Colon (tissue), 2 donors: ENCODE results near the gene STAT5B.
"Not testable (repeated sequence)": the region's sequence is repeated elsewhere in the genome, so short reads cannot be mapped to it uniquely, and the experiment has no call there.

Experiments used
- FAIRE-seq: peaks from 2 replicates; lab custom pipeline; 2012; peaks lifted over from hg19 to GRCh38; lab: Jason Lieb, UNC
- donor health status: control.
- donor health status: control.

Gene STAT5B

DNA sequence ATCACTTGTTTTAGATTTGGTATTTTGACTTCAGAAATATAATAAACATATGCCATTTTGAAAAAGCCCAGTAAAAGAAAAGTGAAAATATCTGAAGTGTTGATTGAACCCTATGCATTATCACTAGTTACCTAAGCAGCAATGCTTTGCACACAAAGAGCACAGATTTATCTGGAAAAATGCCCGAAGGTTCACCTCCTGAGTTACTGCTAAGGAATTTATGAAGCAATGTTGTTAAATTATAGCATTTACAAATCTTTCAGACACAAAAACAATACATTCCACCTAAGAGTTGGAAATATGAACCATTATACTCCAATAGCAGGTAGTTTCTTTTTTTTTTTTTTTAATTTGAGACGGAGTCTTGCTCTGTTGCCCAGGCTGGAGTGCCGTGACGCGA is 43.0 kb downstream of the STAT5B start:
- no peak for FAIRE-seq

DNA sequence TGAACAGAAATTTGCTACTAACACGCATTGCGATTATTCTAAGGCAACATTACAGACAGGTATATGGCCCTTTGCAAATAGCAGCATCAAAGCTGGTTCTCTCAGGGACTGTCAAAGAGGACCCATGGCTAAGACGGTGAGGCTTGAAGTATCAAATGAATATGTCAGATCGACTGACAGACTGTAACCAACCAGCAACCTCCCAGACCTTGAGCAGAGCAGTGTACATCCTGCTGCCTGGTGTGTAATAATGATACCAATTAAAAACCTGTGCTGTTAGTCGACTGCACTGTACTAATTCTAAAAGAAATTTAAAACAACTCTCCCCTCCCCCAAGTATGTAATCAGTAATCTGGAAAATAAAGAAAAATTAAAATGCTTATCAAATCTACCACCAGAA is 46.0 kb downstream of the STAT5B start:
- no peak for FAIRE-seq

- no peak for FAIRE-seq
Observed at GRCh38 chr17:42227849-42228700, 48.1 kb downstream of the STAT5B start.

GRCh38 chr17:42225646-42226045 is 50.5 kb downstream of the STAT5B start:
- no peak for FAIRE-seq

- FAIRE-seq: no peak
Observed at GRCh38 chr17:42224651-42225050, 51.5 kb downstream of the STAT5B start.

- FAIRE-seq: no peak
Observed at GRCh38 chr17:42221886-42222745, 54.1 kb downstream of the STAT5B start.

DNA sequence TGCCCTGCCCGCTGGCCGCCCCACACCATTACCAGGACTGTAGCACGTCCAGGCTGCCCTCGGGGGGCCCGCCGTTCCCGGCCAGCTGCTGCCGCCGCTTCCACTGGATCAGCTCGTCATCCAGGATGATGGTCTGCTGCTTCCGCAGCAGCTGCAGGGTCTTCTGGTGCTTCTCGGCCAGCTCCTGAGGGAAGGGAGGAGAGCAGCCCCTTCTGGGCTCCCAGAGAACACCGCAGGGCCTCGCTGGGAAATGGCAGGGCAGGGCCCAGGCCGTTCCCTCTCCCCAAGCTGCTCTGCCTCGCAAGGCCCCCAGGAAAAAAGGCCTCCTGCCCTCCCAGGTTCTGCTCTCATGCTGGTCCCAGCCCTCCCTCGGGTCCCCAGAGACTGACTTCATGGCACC is 56.9 kb downstream of the STAT5B start:
- not testable (repeated sequence) for FAIRE-seq

- FAIRE-seq: no peak
Observed at GRCh38 chr17:42214156-42214555, 62.0 kb downstream of the STAT5B start.

DNA sequence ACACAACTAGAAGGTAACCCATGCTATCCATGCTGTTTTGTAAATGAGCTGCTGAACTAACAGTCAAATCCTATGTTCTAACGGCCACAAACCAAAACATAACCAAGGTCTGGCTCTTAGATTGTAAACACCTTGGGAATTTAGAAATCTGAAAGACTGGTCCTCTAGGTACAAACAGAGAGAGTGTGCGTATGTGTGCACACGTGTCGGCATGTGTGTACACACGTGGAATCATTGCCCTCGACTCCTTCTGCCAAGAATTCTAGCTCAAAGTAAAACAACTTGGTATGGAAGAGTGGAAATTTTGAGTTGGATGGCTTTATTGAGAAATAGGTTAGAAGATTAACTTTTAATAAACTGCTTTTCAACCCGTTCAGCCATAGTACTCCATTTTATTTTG is 63.8 kb downstream of the STAT5B start:
- FAIRE-seq: no peak

DNA sequence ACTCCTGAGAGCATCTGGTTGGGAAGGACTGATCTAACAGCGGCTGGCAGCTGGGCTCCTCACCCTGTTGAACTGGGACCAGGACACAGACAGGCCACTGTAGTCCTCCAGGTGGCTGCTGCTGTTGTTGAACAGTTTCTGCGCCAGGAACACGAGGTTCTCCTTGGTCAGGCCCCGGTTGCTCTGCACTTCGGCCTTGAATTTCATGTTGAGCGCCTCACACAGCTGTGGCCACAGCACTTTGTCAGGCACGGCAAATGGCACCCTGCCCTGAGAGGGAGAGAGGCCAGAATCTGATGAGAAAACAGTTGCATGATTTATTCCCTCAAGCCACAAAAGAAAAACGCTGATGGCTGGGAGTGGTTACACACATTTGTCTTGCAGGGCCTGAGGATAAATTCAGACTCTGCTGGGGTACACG is 64.3 kb downstream of the STAT5B start:
- FAIRE-seq: not testable (repeated sequence)

- no peak for FAIRE-seq
Observed at GRCh38 chr17:42210046-42210445, 66.1 kb downstream of the STAT5B start.

- not testable (repeated sequence) for FAIRE-seq
Observed at GRCh38 chr17:42206153-42206612, 70.0 kb downstream of the STAT5B start.

GRCh38 chr17:42203354-42203753 is 72.8 kb downstream of the STAT5B start:
- FAIRE-seq: no peak

DNA sequence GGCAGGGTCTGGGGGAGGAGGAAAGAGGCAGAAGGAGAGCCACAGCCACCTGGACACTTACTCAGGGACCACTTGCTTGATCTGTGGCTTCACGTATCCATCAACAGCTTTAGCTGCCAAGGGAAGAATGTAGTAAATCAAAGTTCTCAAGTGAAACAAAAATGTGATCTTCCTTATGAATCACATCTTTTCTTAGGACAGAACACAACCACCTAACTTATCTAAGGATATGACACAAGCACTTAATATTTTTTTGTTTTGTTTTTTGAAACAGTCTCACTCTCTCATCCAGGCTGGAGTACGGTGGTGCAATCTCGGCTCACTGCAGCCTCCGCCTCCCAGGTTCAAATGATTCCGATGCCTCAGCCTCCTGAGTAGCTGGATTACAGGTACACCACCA is 73.5 kb downstream of the STAT5B start:
- no peak for FAIRE-seq

DNA sequence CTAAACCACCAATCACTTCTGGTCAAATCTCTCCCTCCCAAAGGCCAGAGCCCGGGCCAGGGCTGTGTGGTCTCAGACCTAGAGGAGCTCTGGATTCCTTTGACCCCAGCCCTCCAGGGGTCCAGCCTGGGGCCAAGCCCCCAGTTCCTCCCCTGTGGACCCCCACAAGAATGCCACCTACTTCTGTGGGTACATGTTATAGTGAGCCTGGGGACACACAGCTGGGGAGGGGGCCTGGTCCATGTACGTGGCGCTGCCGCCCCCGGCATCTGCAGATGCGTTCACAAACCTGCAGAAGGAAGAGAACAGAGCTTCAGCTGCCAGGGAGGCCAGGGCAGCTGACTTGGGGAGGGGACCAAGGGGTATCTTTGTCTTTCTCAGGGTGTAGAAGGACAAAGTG is 74.0 kb downstream of the STAT5B start:
- FAIRE-seq: no peak

- FAIRE-seq: no peak
Observed at GRCh38 chr17:42201458-42201772, 74.8 kb downstream of the STAT5B start.

- FAIRE-seq: no peak
Observed at GRCh38 chr17:42200706-42201457, 75.3 kb downstream of the STAT5B start.

GRCh38 chr17:42199416-42200011 is 76.7 kb downstream of the STAT5B start:
- no peak for FAIRE-seq

DNA sequence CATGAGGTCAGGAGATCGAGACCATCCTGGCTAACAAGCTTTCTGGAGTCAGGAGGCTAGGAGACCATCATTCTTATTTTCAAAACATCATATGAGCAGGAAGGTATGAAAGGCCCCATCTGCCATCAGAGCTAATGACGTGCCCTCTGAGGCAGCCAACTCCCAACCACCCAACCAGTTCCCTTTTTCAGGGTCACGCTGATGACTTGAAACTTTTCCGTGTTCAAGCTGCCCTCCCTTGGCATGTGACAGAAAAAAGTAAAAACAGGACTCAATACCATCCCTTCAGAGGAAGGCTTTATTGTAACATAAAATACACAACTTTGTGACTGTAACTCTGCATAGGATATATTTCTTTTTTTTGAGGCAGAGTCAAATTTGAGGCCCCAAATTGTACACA is 77.3 kb downstream of the STAT5B start:
- FAIRE-seq: no peak

- FAIRE-seq: no peak
Observed at GRCh38 chr17:42197564-42198156, 78.5 kb downstream of the STAT5B start.
